Astrocyte (in vitro differentiated cells and primary cell): ENCODE measurements around the gene B3GALT4.
"Not testable (repeated sequence)": the region's sequence is repeated elsewhere in the genome, so short reads cannot be mapped to it uniquely, and the experiment has no call there.

ENCODE experiments used
- EZH2 ChIP-seq: IDR thresholded peaks from 2 replicates; pipeline ENCODE4 v1.6.1; 2012; ENCODE audit warnings: mild to moderate bottlenecking, low read length, inconsistent platforms; ENCODE audit not compliant: insufficient read depth
- TF ChIP-seq, protein P1 (sequence below): IDR thresholded peaks from 2 replicates; pipeline ENCODE4 v1.5.1; 2011; ENCODE audit warnings: low read depth, mild to moderate bottlenecking, inconsistent platforms, low read length, moderate library complexity; ENCODE audit not compliant: insufficient read depth

DNA sequence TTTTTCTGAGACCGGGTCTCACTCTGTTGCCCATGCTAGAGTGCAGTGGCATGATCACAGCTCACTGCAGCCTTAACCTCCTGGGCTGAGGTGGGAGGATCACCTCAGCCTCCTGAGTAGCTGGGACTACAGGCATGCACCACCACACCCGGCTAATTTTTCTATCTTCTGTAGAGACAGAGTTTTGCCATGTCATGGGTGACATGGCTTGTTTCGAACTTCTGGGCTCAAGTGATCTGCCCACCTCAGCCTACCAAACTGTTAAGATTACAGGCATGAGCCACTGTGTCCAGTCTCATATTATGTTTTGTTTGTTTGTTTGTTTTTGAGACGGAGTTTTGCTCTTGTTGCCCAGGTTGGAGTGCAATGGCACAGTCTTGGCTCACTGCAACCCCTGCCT lies 8.3 kb downstream of the B3GALT4 start:
- TF ChIP-seq, protein P1, sequence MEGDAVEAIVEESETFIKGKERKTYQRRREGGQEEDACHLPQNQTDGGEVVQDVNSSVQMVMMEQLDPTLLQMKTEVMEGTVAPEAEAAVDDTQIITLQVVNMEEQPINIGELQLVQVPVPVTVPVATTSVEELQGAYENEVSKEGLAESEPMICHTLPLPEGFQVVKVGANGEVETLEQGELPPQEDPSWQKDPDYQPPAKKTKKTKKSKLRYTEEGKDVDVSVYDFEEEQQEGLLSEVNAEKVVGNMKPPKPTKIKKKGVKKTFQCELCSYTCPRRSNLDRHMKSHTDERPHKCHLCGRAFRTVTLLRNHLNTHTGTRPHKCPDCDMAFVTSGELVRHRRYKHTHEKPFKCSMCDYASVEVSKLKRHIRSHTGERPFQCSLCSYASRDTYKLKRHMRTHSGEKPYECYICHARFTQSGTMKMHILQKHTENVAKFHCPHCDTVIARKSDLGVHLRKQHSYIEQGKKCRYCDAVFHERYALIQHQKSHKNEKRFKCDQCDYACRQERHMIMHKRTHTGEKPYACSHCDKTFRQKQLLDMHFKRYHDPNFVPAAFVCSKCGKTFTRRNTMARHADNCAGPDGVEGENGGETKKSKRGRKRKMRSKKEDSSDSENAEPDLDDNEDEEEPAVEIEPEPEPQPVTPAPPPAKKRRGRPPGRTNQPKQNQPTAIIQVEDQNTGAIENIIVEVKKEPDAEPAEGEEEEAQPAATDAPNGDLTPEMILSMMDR = not testable (repeated sequence)
- not testable (repeated sequence) for TF ChIP-seq EZH2
